Immature natural killer cell (primary cell): ENCODE results near the gene ADAM12. TPM values are rescaled to one million over a fixed set of nuclear protein-coding genes. Genes with fewer than 3 reads are reported as not detected.

ENCODE experiments used
- DNase-seq, 3 donors: peaks; one replicate each; pipeline ENCODE4 v3.0.0; 2022; ENCODE audit warnings: mixed read lengths in 1 of 3
- H3K27ac Mint-ChIP-seq, 6 donors: one replicate each; pipeline ENCODE4 v1.8.0; 2020; ENCODE audit warnings: mixed read lengths in 6 of 6, mild to moderate bottlenecking in 5 of 6, inconsistent platforms in 4 of 6, moderate library complexity in 3 of 6
- H3K27me3 Mint-ChIP-seq, 3 donors: one replicate each; pipeline ENCODE4 v1.8.0; 2020 to 2021; ENCODE audit warnings: low read depth in 3 of 3, mild to moderate bottlenecking in 3 of 3, mixed read lengths in 3 of 3, moderate library complexity in 3 of 3, inconsistent platforms in 1 of 3
- H3K36me3 Mint-ChIP-seq, 3 donors: one replicate each; pipeline ENCODE4 v1.8.0; 2020; ENCODE audit warnings: mixed read lengths in 3 of 3, inconsistent platforms in 2 of 3, mild to moderate bottlenecking in 2 of 3
- H3K4me1 Mint-ChIP-seq, 2 donors: one replicate each; pipeline ENCODE4 v1.8.0; 2020; ENCODE audit warnings: inconsistent platforms in 2 of 2, mild to moderate bottlenecking in 2 of 2, mixed read lengths in 2 of 2, moderate library complexity in 1 of 2
- H3K4me3 Mint-ChIP-seq, 5 donors: one replicate each; pipeline ENCODE4 v1.8.0; 2020; ENCODE audit warnings: mild to moderate bottlenecking in 5 of 5, mixed read lengths in 5 of 5, inconsistent platforms in 3 of 5, moderate library complexity in 3 of 5
- H3K9me3 Mint-ChIP-seq, 6 donors: one replicate each; pipeline ENCODE4 v1.8.0; 2020; ENCODE audit warnings: mild to moderate bottlenecking in 6 of 6, mixed read lengths in 6 of 6, inconsistent platforms in 4 of 6, moderate library complexity in 3 of 6
- polyA plus RNA-seq, 3 donors: library from polyadenylated mRNA; unstranded; fragments of 300-500 nt; fragmentation: Illumina TruSeq; gene quantifications; one replicate each; pipeline ENCODE4 v1.2.3, GENCODE V29; 2021

ADAM12 gene
- polyA plus RNA-seq, 3 donors from 2014 or later: 0.07 to 0.11 TPM; not detected in 1

DNA sequence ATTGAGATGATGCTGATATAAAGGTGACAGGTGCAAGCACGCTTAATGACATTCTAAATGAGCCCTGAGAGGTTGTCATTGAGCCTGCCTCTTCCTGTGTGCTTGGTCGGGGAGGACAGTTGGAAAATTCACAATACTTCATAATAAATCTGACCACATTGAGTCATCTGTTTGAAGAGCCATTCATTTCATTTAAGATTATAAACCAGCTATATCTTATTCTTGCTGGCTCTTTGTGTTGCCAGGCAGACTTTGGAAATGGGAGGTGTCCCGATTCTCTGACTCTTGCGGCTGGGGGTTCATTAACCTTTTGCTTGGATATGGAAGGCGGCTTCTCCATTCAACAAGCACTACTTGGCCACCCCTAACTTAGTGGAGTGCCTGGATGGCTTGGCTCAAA lies 293.7 kb downstream of the ADAM12 start:
- H3K9me3 Mint-ChIP-seq: no peaks in the 10 kb centered on the region
- DNase-seq: no peak
- H3K27me3 Mint-ChIP-seq: peaks cover 0 to 6% (median 3%) of the 10 kb centered on the region in 3 donors
- H3K36me3 Mint-ChIP-seq: no peaks in the 10 kb centered on the region
- H3K4me1 Mint-ChIP-seq: no peaks in the 10 kb centered on the region
- no peak overlapping the region for H3K4me3 Mint-ChIP-seq
- H3K27ac Mint-ChIP-seq: no peak overlapping the region

- H3K27me3 Mint-ChIP-seq: peaks cover 0 to 4% (median 0%) of the 10 kb centered on the region in 3 donors
- no peaks in the 10 kb centered on the region for H3K4me1 Mint-ChIP-seq
- DNase-seq: no peak
- no peak overlapping the region for H3K27ac Mint-ChIP-seq
- H3K9me3 Mint-ChIP-seq: no peaks in the 10 kb centered on the region
- H3K4me3 Mint-ChIP-seq: no peak overlapping the region
- H3K36me3 Mint-ChIP-seq: no peaks in the 10 kb centered on the region
Observed at GRCh38 chr10:126092366-126093215, 295.7 kb downstream of the ADAM12 start.

DNA sequence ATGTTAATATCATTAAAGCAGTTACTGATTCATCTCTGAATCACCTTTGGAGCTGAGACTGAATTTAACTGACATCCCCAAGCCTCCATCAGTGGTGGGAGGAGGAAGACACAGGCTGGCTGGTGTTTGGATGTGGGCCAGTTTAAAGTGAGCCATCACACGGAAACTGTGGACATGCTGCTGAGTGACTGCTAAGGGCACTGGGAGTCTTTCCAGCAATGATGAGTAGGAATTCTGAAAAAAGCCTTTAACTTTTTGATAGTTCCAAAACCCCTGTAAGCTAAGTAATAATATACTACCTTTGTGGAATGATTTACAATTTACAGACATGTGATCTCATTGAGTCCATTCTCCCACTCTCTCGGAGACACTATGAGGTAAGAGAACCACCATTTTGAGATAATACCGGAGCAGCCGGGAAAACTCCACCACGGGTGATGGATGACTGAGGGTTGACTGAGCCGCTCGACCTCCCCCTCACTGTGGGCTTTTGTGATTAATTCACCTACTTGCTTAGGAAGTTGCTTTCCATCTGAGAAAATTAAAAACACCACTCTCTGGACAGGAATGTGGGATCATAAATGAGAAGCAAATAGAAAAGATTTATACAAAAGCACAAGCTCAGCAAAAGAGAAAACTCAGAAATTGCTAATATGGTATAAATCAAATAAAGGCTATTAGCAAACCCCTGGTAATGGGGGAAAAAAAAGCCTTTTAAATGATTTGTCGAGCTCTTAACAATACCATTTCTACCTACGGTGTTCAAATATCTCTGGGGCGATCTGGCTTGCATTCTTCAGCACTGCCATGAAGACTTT lies 297.2 kb downstream of the ADAM12 start:
- Mint-ChIP-seq H3K27ac (no peak overlapping the region), H3K4me3 (no peak overlapping the region), H3K4me1 (no peaks in the 10 kb centered on the region), H3K36me3 (no peaks in the 10 kb centered on the region), H3K27me3 (peaks cover 1 to 4% (median 1%) of the 10 kb centered on the region in 3 donors), H3K9me3 (no peaks in the 10 kb centered on the region)
- DNase-seq: no peak

DNA sequence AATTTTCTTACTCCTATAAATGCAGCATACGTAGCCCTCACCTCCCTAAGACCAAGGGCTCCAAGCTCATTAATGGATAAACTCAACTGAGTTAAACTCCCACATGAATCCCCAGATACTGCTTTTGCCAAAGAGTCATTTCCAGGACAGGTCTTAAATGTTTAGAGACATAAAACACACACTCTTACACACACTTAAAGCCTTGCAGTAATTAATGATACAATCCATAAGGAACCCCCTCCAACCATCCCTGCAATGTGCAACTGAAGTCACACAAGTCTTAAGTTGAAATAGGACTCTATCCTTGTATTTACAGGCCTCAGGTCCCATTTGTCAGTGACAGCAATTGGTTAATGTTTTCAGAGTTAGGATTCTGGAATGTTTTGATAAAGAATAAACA lies 297.8 kb downstream of the ADAM12 start:
- H3K4me3 Mint-ChIP-seq: no peak overlapping the region
- H3K4me1 Mint-ChIP-seq: no peaks in the 10 kb centered on the region
- peaks cover 1 to 8% (median 2%) of the 10 kb centered on the region in 3 donors for H3K27me3 Mint-ChIP-seq
- no peak overlapping the region for H3K27ac Mint-ChIP-seq
- H3K36me3 Mint-ChIP-seq: no peaks in the 10 kb centered on the region
- no peaks in the 10 kb centered on the region for H3K9me3 Mint-ChIP-seq
- no peak for DNase-seq

DNA sequence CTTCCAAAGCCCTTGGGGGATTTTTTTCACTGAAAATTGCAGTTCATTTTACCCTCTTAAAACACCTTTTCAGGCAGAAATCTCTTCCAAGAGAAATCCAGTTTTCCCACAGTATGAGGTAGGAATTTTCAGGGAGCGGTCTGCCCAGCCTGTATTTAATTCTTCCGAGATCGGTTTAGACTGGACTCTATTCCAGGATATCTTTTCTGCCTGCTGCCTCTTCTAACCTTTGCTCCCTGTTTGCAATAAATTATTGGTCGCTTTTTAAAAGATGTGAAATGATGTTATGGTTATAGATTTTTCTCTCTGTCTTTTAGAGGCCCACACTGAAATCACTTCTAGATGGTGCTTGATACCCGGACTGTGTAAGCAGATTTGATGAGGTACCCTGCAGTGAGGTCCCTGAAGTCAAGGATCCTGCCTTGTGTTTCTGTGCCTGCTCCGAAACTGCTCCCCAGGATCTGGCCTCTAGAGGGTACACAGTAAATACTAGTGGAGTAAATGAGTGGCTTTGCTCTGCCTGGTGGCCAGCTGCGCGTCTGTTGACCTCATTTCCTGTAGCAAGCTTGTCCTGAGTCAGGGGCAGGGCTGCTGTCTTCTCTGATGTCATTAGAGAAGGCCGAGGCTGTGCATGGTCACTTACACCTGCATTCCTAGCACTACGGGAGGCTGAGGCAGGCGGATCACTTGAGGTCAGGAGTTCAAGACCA lies 300.3 kb downstream of the ADAM12 start:
- Mint-ChIP-seq H3K27me3 (peaks cover 1 to 12% (median 2%) of the 10 kb centered on the region in 3 donors), H3K9me3 (no peaks in the 10 kb centered on the region), H3K4me3 (no peak overlapping the region), H3K4me1 (no peaks in the 10 kb centered on the region), H3K27ac (no peak overlapping the region), H3K36me3 (no peaks in the 10 kb centered on the region)
- no peak for DNase-seq

GRCh38 chr10:126087153-126087680 lies 301.1 kb downstream of the ADAM12 start:
- H3K27me3 Mint-ChIP-seq: peaks cover 1 to 12% (median 2%) of the 10 kb centered on the region in 3 donors
- H3K27ac Mint-ChIP-seq: no peak overlapping the region
- no peaks in the 10 kb centered on the region for H3K36me3 Mint-ChIP-seq
- no peak for DNase-seq
- no peaks in the 10 kb centered on the region for H3K4me1 Mint-ChIP-seq
- H3K4me3 Mint-ChIP-seq: no peak overlapping the region
- H3K9me3 Mint-ChIP-seq: no peaks in the 10 kb centered on the region

DNA sequence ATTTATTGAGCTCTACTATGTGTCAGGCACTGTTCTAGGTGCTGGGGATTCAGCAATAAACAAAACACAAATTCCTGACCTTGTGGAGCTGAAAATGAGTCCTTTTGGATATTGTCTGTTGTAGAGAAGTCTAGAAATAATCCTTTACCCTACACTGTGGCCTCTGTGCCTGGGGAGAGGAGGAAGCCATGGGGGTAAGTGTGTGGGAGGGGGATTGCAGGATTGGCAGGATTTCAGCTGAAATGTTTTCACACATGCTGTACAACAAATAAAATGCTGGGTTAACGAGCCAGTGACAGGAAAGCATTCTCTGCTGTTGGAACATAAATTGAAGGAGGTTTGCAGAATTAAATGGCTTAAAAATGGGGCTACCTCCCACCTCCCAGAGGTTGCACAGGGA lies 302.5 kb downstream of the ADAM12 start:
- Mint-ChIP-seq H3K4me3 (no peak overlapping the region), H3K36me3 (no peaks in the 10 kb centered on the region), H3K4me1 (no peaks in the 10 kb centered on the region), H3K27me3 (peaks cover 1 to 10% (median 2%) of the 10 kb centered on the region in 3 donors), H3K27ac (no peak overlapping the region), H3K9me3 (no peaks in the 10 kb centered on the region)
- no peak for DNase-seq

GRCh38 chr10:126084369-126084768 lies 303.9 kb downstream of the ADAM12 start:
- H3K4me3 Mint-ChIP-seq: no peak overlapping the region
- DNase-seq: no peak
- H3K4me1 Mint-ChIP-seq: no peaks in the 10 kb centered on the region
- peaks cover 1 to 8% (median 2%) of the 10 kb centered on the region in 3 donors for H3K27me3 Mint-ChIP-seq
- H3K9me3 Mint-ChIP-seq: no peaks in the 10 kb centered on the region
- no peaks in the 10 kb centered on the region for H3K36me3 Mint-ChIP-seq
- H3K27ac Mint-ChIP-seq: no peak overlapping the region

DNA sequence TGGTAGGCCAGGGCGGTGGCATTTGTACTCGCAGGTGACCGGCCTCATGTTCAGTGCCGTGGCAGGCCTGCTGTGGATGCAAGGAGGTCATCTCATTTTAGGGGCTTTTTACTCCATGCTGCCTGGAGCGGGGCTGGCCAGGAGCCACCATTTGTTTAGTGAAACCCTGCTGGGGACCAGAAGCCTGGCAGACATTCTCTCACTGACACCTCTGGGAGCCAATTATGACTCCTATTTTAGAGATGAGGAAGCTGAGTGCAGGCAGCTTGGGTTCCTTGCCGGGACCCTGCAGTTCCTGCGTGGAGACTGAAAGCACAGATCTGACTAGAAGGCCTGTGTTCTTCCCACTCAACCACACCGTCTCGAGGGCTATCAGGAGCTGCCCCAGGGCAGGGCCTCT lies 305.3 kb downstream of the ADAM12 start:
- H3K9me3 Mint-ChIP-seq: peaks cover 0 to 2% (median 0%) of the 10 kb centered on the region in 6 donors
- no peaks in the 10 kb centered on the region for H3K4me1 Mint-ChIP-seq
- no peak for DNase-seq
- H3K36me3 Mint-ChIP-seq: no peaks in the 10 kb centered on the region
- H3K4me3 Mint-ChIP-seq: no peak overlapping the region
- peaks cover 4 to 10% (median 5%) of the 10 kb centered on the region in 3 donors for H3K27me3 Mint-ChIP-seq
- H3K27ac Mint-ChIP-seq: no peak overlapping the region

DNA sequence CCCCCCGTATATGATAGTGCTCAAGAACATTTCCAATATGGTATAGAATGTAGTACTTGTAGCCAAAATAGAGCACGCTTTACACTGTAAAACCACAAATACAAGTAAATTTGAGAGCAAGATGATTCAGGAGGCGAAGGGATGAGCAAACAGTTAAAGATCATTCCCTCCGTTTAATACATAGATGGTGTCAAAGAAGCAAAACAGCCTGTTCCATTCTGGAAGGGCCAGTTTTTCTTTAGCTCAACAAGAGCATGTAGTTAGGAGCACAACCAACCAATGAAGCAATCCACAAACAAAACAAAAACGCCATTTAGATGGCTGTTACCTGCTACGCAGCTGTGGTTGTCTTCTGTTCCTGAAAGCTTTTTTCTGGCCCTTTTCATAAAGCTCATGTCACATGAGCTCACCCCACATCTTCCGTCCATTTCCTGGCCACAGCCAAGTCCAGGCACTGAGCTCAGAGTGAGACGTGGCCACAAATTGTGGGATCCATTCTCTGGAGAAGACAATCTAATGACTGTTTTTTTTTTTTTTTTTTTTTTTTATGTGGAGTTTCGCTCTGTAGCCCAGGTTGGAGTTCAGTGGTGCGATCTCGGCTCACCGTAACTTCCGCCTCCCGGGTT lies 306.3 kb downstream of the ADAM12 start:
- Mint-ChIP-seq H3K27ac (no peak overlapping the region), H3K36me3 (no peaks in the 10 kb centered on the region), H3K4me3 (no peak overlapping the region), H3K4me1 (no peaks in the 10 kb centered on the region), H3K27me3 (peaks cover 3 to 10% (median 4%) of the 10 kb centered on the region in 3 donors), H3K9me3 (peaks cover 0 to 2% (median 0%) of the 10 kb centered on the region in 6 donors)
- DNase-seq: no peak

DNA sequence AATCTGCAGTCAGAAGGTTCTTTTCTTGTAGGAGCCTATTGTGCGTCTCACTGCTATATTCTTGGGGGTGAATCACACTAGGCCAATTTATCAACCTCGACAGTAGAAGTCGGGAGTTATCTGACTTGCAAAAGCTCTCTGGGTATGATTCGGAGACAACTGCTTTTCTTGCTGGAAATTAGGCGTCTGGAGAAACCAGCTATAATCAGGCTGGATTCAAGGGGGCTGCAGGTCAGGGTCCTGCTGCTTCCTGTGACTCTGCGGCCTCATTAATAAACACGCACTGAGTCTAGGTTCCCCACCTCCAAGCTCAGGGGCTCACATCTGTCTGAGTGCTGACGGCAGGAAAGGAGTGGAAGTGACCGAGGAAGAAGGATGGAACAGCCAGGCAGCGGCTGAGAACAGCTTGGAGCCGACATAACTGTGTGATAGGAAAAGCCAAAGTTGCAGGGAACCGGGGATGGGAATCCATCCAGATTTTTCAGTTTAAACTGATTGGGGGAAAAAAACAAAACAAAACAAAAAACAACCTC lies 307.3 kb downstream of the ADAM12 start:
- Mint-ChIP-seq H3K4me1 (no peaks in the 10 kb centered on the region), H3K36me3 (no peaks in the 10 kb centered on the region), H3K4me3 (no peak overlapping the region), H3K27ac (no peak overlapping the region), H3K27me3 (peaks cover 2 to 10% (median 3%) of the 10 kb centered on the region in 3 donors), H3K9me3 (peaks cover 0 to 2% (median 0%) of the 10 kb centered on the region in 6 donors)
- no peak for DNase-seq

DNA sequence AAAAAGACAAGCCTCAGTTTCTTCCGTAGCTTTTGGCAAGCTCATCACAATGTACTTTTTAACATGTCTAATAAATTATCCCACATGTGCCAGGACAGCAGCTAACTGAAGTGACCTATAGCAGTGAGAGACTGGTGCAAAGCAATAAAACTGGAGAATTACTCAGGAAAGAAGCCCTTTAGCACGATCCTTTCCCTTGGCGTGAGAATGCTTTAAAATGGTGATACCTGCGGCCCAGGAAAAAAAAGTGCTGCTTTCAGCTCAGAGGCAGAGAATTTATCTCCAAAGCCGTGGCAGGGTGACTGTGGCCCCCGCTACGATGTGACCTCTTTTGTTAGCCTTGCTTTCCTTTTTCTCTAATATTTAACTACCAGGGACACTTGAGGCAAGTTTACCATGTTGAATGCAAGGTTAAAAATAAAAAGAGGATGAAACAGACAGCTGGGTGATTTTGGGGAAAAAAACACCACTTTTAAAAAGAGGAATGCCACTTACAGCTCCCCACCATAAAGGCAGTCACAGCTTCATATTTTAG lies 307.9 kb downstream of the ADAM12 start:
- H3K4me1 Mint-ChIP-seq: no peaks in the 10 kb centered on the region
- no peaks in the 10 kb centered on the region for H3K36me3 Mint-ChIP-seq
- no peak overlapping the region for H3K27ac Mint-ChIP-seq
- peaks cover 0 to 2% (median 0%) of the 10 kb centered on the region in 6 donors for H3K9me3 Mint-ChIP-seq
- no peak overlapping the region for H3K4me3 Mint-ChIP-seq
- no peak for DNase-seq
- H3K27me3 Mint-ChIP-seq: peaks cover 2 to 8% (median 3%) of the 10 kb centered on the region in 3 donors

DNA sequence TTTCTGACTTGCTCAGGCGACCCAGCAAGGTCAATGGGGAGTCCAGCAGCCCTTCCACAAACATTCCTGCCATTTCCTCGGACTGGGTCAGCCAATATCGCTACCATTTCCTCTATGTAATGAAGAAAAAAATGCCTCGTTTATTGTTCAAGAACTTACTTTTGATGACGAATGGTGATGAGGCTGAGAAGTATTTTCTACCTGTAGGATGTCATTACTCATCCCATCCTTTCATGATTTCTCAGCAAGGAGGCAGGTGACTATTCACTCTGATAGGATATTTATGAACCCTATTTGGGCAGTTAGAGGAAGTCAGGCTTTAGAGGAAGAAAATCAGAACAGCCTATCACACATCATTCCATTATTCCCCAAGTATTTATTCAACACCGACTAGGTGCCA lies 313.3 kb downstream of the ADAM12 start:
- H3K4me3 Mint-ChIP-seq: no peak overlapping the region
- H3K27me3 Mint-ChIP-seq: peaks cover 2 to 10% (median 6%) of the 10 kb centered on the region in 3 donors
- no peaks in the 10 kb centered on the region for H3K36me3 Mint-ChIP-seq
- peaks cover 0 to 4% (median 0%) of the 10 kb centered on the region in 6 donors for H3K9me3 Mint-ChIP-seq
- no peaks in the 10 kb centered on the region for H3K4me1 Mint-ChIP-seq
- H3K27ac Mint-ChIP-seq: no peak overlapping the region
- DNase-seq: no peak
